GM12892 (cell line): ENCODE results near the gene YIPF2.

ENCODE experiments used
- POLR2A ChIP-seq: IDR thresholded peaks from 2 replicates; pipeline ENCODE4 v1.6.1; 2011; ENCODE audit warnings: low read depth, low read length, control low read depth
- TAF1 ChIP-seq: IDR thresholded peaks from 2 replicates; pipeline ENCODE4 v1.6.1; 2011; ENCODE audit warnings: low read depth, mild to moderate bottlenecking, control low read depth, low read length, borderline replicate concordance

DNA sequence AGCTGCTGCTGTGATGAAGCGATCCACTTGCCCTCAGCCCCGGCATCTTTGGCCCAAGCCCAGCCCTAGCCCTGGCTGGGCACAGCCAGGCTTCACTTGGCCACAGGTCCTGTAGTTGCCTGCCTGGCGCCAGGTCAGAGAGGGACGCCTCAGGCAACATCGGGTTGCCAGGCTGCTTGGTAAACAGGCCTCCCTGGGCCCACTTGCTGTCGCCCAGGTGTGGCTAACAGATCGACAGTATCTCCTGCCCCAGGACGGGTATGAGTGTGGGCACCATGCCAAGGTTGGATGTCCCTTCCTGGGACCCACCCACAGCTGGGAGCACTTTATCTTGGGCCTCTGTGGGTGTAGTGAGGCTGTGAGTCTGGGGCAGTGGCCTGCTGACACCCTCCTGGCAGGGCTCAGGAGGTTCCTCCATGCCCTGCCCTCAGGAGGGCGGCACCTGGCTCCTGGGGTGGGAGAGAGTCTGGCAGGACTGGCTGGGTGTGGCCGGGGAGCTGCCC lies 29.2 kb downstream of the YIPF2 start:
- no peak for TF ChIP-seq POLR2A
- TF ChIP-seq TAF1, result no peak
